ENCODE data around the gene C11orf24.

- no peak for TF ChIP-seq POLR2A (IDR thresholded peaks at IDR 0.05)
- no peak for TF ChIP-seq CTCF (IDR thresholded peaks at IDR 0.05)
- TF ChIP-seq EP300 (IDR thresholded peaks at IDR 0.05): no peak
- TF ChIP-seq POLR2AphosphoS5 (IDR thresholded peaks at IDR 0.05): no peak
Measured at GRCh38 chr11:68274306-68274705, 2.5 kb upstream of the C11orf24 start.
